ENCODE results near the gene SDSL.

- TF ChIP-seq CTCF (IDR thresholded peaks at IDR 0.05; ENCODE audit: low read depth, low read length, poor library complexity, severe bottlenecking) (no peak), EZH2phosphoT487 (IDR thresholded peaks at IDR 0.05; ENCODE audit: borderline replicate concordance, low read length) (no peak)
These were observed 29.7 kb upstream of the SDSL start for GRCh38 chr12:113392520-113392919.
